Measurements from ENCODE around the gene AFP.
"Not testable (repeated sequence)": the region's sequence is repeated elsewhere in the genome, so short reads cannot be mapped to it uniquely, and the experiment has no call there.

Gene AFP

GRCh38 chr4:73435984-73436383 lies at the start of gene AFP:
AFP (plus strand) TSS chr4:73436221; CDS start chr4:73436263, 42 bp downstream.
- DNase-seq (ENCODE audit: low spot score) = no peak

- no peak for DNase-seq (ENCODE audit: low spot score)
Observed at GRCh38 chr4:73387552-73387951, 48.5 kb upstream of the AFP start.

DNA sequence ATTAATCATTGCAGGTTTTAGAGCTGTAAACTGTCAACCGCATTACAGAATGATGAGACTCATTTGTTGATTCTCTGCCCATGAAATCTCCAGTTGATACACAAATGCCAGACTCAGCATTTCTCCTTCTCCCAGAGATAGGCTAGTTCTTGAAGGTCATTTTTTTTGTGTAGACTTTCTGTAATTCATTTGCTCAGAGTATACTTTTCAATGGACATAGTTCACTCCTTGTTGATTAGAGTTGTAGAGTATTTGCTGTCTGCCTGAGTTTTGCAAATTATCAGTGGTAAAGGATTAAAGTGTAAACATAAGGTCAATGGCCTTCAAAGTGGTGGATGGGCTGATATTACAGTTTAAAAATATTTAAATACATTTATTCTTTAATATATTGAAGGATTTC lies 47.1 kb upstream of the AFP start:
- no peak for DNase-seq (ENCODE audit: low spot score)

GRCh38 chr4:73389663-73390062 lies 46.4 kb upstream of the AFP start:
- not testable (repeated sequence) for DNase-seq (ENCODE audit: low spot score)

GRCh38 chr4:73391774-73392173 lies 44.2 kb upstream of the AFP start:
- no peak for DNase-seq (ENCODE audit: low spot score)

DNA sequence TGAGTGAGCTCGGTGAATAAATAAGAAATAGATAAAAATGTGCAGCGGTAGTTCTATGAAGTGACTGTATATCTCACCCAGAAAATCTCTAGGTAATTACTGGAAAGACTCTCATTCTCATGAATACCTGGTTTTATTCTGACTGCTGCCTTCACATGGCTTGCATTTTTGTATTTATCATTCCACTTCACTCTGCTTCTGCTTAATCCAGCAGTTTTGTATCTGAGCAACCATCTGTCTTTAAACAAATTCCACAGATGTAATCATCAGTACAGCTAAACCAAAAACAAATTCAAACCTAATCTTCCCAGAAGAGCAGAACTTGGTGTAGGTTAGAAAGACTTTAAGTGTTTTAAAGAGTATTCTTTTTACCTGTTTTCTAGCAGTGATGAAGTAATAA lies 43.1 kb upstream of the AFP start:
- DNase-seq (ENCODE audit: low spot score) = no peak

DNA sequence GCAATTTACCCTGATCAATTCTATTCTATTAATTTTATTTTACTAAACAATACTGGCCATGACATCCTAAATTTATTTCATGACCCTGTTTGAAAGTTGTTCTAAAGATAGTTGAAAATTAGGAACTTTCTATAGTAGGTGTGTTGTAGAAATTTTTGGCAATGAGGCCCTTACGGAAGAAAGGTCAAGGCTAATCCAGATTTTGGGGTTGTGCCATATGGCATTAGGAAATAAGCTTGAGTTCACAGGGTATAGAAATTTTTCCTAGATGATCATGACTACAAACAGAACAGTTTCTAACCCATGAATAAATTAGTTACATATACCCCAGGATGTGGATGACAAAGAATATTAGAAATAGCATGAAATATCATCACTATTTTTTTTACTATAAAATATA lies 39.7 kb upstream of the AFP start:
- no peak for DNase-seq (ENCODE audit: low spot score)

DNA sequence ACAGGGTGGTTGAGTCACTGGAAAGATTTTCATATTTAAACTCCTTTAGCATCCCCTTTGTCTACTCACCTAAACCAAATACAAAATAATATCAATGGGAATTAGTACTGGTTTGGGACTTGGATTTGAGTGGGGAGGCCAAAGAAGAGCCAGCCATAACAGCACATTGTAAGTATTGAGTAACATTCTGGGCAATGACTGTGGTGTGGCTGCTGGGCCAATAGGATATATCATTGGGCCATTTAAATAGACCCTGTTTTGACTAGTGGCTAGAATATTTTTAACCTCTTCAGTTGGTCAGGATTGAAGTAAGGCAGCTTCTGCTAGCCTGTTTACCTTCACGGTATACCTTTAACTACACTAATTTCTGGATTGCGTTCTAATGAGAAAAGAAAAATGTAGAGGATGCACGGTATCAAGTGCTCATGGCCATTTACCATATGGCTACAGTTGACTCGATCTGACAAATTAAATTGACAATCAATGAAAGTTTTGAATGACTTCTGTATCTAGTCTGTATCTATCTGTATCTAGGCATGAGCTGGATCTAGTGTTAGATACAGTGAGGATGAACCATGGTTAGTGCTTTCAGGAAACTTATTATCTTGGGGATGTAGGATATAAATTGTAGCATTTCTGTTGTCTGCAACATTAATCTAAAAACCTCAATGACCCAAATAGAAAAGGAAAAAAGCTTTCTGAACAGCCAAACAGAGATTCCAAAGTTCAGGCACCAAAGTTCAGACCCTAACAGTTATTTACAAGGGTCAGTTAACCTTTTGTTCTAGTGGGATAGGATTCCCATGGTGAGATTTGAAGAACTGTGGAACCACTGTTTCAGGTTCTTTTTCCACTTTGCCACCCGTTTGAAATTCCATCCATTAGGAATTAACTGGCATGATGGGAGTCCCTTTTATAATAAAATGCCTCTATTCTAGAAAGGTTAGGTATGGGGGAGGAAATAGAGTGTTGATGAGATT lies 38.7 kb upstream of the AFP start:
- no peak for DNase-seq (ENCODE audit: low spot score)

DNA sequence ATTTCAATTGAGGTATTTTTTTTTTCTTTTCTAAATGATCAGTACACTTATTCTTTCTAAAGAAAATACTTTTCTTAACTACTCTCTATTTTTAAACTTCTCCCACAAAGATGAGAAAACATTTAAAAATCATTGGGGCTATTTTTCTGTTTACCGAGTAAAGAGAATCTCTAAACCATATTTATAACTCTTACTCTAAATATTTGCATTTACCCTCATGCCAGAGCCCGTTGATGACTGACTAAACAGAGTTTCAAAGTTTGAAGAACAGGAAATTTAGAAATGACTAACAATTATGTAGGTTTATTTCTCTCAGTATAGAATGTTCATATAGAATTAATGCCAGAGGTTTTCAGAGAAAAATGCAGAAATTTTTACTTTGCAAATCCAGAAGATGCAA lies 34.6 kb upstream of the AFP start:
- no peak for DNase-seq (ENCODE audit: low spot score)

GRCh38 chr4:73404042-73404441 lies 32.0 kb upstream of the AFP start, which contains the start of gene ALB:
ALB (plus strand) TSS chr4:73404287; CDS start chr4:73404328, 41 bp downstream.
- DNase-seq (ENCODE audit: low spot score) = no peak

DNA sequence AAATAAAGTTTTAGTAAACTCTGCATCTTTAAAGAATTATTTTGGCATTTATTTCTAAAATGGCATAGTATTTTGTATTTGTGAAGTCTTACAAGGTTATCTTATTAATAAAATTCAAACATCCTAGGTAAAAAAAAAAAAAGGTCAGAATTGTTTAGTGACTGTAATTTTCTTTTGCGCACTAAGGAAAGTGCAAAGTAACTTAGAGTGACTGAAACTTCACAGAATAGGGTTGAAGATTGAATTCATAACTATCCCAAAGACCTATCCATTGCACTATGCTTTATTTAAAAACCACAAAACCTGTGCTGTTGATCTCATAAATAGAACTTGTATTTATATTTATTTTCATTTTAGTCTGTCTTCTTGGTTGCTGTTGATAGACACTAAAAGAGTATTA lies 31.6 kb upstream of the AFP start:
- DNase-seq (ENCODE audit: low spot score) = no peak

DNA sequence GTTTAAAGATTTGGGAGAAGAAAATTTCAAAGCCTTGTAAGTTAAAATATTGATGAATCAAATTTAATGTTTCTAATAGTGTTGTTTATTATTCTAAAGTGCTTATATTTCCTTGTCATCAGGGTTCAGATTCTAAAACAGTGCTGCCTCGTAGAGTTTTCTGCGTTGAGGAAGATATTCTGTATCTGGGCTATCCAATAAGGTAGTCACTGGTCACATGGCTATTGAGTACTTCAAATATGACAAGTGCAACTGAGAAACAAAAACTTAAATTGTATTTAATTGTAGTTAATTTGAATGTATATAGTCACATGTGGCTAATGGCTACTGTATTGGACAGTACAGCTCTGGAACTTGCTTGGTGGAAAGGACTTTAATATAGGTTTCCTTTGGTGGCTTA lies 30.9 kb upstream of the AFP start:
- DNase-seq (ENCODE audit: low spot score) = no peak

GRCh38 chr4:73406548-73406875 lies 29.5 kb upstream of the AFP start:
- DNase-seq (ENCODE audit: low spot score) = no peak

DNA sequence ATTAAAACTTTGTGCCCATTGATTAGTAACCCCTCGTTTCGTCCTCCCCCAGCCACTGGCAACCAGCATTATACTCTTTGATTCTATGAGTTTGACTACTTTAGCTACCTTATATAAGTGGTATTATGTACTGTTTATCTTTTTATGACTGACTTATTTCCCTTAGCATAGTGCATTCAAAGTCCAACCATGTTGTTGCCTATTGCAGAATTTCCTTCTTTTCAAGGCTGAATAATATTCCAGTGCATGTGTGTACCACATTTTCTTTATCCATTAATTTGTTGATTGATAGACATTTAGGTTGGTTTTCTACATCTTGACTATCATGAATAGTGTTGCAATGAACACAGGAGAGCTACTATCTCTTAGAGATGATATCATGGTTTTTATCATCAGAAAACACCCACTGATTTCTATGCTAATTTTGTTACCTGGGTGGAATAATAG lies 28.8 kb upstream of the AFP start:
- DNase-seq (ENCODE audit: low spot score) = no peak

GRCh38 chr4:73408181-73408867 lies 27.7 kb upstream of the AFP start:
- DNase-seq (ENCODE audit: low spot score) = no peak

- DNase-seq (ENCODE audit: low spot score) = no peak
Observed at GRCh38 chr4:73409012-73409862, 26.8 kb upstream of the AFP start.

- DNase-seq (ENCODE audit: low spot score) = no peak
Observed at GRCh38 chr4:73409978-73410548, 26.0 kb upstream of the AFP start.

DNA sequence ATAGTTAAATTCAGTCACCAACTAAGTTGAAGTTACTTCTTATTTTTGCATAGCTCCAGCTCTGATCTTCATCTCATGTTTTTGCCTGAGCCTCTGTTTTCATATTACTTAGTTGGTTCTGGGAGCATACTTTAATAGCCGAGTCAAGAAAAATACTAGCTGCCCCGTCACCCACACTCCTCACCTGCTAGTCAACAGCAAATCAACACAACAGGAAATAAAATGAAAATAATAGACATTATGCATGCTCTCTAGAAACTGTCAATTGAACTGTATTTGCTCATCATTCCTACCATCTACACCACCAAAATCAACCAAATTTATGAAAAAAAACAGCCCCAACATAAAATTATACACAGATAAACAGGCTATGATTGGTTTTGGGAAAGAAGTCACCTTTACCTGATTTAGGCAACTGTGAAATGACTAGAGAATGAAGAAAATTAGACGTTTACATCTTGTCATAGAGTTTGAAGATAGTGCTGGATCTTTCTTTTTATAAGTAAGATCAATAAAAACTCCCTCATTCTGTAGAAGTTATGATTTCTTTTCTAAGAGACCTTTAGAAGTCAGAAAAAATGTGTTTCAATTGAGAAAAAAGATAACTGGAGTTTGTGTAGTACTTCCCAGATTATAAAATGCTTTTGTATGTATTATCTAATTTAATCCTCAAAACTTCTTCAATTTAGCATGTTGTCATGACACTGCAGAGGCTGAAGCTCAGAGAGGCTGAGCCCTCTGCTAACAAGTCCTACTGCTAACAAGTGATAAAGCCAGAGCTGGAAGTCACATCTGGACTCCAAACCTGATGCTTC lies 24.9 kb upstream of the AFP start:
- DNase-seq (ENCODE audit: low spot score) = no peak

DNA sequence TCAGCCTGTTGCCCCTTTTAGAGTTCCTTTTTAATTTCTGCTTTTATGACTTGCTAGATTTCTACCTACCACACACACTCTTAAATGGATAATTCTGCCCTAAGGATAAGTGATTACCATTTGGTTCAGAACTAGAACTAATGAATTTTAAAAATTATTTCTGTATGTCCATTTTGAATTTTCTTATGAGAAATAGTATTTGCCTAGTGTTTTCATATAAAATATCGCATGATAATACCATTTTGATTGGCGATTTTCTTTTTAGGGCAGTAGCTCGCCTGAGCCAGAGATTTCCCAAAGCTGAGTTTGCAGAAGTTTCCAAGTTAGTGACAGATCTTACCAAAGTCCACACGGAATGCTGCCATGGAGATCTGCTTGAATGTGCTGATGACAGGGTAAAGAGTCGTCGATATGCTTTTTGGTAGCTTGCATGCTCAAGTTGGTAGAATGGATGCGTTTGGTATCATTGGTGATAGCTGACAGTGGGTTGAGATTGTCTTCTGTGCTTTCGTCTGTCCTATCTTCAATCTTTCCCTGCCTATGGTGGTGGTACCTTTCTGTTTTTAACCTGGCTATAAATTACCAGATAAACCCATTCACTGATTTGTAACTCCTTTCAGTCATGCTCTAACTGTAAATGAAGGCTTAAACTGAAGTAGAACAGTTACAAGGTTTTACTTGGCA lies 24.1 kb upstream of the AFP start:
- DNase-seq (ENCODE audit: low spot score) = no peak

DNA sequence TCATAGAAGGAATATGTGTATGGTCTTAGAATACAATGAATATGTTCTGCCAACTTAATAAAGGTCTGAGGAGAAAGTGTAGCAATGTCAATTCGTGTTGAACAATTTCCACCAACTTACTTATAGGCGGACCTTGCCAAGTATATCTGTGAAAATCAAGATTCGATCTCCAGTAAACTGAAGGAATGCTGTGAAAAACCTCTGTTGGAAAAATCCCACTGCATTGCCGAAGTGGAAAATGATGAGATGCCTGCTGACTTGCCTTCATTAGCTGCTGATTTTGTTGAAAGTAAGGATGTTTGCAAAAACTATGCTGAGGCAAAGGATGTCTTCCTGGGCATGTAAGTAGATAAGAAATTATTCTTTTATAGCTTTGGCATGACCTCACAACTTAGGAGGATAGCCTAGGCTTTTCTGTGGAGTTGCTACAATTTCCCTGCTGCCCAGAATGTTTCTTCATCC lies 22.7 kb upstream of the AFP start:
- no peak for DNase-seq (ENCODE audit: low spot score)

DNA sequence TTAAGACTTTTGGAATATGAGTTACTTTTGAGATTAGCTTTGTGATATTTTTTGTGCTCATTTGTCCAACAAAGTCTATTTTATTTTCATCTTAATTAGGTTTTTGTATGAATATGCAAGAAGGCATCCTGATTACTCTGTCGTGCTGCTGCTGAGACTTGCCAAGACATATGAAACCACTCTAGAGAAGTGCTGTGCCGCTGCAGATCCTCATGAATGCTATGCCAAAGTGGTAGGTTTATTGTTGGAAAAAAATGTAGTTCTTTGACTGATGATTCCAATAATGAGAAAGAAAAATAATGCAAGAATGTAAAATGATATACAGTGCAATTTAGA lies 21.1 kb upstream of the AFP start:
- no peak for DNase-seq (ENCODE audit: low spot score)

Data from hematopoietic multipotent progenitor cell treated with erythropoietin and hydrocortisone succinate and interleukin-3 and kit ligand, for 17 days (in vitro differentiated cells).